Activated naive CD4-positive, alpha-beta T cell treated with anti-CD3 and anti-CD28 coated beads, Interleukin-2, amount 50 U/mL, for 16 hours (primary cell): ENCODE results near the gene TPK1.
"Not testable (repeated sequence)": the region's sequence is repeated elsewhere in the genome, so short reads cannot be mapped to it uniquely, and the experiment has no call there.

Experiments
- DNase-seq: peaks from one replicate; pipeline ENCODE4 v3.0.0-alpha.2; 2020

The TPK1 gene

DNA sequence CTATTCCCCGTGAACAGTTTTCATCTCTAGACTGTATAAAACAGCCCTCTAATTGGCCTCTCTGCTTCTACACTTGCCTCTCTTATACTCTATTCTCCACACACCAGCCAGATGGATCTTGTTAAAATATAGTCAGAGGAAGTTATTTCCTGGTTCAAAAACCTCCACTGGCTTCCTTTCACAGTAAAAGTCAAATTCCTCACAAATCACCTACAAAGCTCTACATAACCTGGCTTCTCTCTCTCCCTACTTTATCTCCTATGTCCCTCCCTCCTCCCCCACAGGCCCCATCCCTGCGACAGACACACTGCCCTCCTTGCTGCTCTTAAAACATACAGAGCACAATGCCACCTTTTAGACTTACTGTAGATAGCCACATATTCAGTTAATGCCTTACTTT lies 60.1 kb downstream of the TPK1 start:
- no peak for DNase-seq

DNA sequence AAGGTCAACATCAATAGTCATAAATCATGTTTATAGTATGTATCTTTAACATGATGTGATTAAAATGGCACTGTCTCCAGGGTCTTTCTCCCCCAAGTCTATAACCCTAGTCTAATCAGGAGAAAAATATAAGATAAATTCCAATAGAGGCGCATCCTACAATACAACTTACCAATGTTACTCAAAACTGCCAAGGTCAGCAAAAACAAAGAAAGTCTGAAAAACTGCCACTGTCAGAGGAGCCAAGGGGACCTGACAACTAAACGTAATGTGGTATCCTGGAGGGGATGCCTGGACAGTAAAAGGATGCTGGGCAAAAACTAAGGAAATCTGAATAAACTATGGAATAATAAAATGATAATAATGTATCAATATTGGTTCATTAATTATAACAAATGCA lies 63.9 kb downstream of the TPK1 start:
- no peak for DNase-seq

DNA sequence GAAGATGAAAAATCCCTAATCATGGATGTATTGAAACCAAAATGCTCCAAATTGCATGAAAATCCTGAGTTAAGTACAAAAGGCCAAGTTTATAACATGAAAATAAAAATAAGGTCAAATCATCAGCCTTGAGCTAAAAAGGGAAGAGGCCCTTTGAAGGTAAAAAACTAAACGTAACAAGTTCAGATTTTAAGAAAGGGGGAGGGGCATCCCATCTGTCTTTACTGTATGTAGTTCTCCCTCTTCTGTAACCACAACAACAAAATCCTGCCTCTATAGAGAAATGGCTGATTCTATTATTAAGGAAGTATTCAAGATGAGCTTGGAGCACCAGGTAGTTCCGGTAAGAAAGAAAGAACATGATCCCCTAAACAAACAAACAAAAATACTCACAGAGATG lies 64.7 kb downstream of the TPK1 start:
- no peak for DNase-seq

DNA sequence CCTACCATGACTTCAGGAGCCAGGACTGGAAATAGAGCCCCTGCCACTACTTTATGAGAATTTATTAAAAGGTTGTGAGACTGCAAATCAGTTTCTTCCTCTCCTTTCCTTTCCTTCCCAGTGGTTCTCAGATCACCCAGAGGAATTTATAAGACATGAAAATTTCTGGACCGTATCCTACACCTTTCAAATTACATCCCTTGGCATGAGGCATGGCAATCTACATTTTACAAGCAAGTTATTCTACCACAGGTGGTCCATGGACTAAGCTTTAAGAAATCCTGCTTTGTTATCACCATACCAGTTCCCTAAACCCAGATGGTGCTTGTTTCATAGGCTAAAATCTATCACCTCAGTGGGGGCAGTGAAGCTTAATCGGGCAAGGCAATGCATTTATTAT lies 66.5 kb downstream of the TPK1 start:
- DNase-seq, result no peak

DNA sequence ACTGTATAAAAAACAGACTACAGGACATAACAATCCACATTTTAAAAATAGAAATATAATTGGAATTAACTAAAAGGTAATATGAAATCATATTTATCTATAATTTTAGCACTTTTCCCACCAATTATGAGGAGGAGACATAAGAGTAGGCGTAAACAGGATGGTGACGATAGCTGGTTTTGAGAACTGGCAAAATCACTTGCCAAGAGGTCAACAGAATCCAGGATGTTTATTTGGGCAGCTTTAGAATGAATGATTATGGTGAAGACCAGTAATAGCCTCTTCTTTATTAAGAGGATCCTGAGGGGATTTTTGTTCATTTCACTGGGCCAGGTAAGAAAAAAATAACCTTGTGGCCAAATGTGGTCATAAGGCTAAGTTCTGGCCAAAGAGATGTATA lies 67.2 kb downstream of the TPK1 start:
- DNase-seq, result no peak

DNA sequence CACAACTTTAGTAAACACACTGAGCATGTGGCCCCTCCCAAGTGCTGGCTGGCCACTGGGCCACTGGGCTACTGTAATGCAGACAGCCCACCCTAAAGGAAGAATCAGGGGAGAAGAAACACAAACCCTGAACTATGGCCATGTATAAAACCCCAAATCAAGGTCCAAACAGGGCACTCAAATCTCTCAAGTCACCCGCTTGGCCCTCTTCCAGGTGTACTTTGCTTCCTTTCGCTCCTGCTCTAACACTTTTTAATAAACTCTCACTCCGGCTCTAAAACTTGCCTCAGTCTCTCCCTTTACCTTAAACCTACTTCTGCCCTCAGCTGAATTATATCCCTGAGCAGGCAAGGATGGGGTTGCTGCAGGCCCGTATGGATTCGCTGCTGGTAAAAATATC lies 72.6 kb downstream of the TPK1 start:
- no peak for DNase-seq

DNA sequence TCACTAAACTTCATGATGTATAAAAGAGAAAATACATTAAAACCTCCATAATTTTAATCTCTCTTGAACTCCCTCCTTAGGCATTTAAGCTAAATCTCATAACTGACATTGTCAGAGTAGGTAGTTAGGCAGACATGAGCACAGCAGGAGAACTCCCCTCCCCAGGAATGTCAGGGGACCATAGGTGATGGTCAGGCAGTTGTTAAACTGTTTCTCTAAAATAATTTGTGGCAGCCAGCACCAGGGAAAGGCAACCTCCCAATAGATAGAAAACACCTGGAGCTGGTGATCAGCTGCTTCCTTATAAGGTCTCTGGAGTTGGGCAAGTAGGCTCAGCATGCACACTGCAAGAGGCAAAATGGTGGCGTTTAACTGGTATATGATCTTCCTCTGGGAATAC lies 73.0 kb downstream of the TPK1 start:
- no peak for DNase-seq

DNA sequence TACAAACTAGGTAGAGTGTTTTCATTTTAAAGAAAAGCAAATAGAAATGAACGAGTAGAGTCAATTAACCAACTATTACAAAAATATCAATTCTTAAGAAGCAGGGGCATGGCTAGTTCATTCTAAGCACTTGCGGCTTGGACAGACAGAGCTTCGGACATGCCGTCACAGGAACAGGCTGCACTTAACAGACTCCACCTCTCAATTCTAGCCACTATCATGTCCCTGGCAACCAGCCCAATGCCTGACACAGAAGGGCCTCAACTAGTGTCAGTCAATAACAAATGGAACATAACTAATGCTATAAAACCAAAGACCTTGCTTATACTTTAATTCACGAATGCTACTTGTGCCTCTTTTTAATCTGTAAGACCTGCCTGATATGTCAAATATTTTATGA lies 74.4 kb downstream of the TPK1 start:
- DNase-seq, result no peak

DNA sequence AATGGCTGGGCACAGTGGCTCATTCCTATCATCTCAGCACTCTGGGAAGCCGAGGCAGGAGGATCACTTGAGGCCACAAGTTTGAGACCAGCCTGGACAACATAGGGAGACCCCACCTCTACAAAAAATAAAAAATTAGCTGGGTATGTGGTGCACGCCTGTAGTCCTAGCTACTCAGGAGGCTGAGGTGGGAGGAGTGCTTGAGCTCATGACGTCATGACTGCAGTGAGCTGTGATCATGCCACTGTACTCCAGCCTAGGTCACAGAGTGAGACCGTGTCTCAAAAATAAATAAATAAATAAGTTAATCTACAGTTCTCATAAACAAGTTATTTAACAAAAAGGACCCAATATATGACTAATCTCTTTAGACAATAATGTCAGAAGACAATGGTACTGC lies 76.2 kb downstream of the TPK1 start:
- no peak for DNase-seq

DNA sequence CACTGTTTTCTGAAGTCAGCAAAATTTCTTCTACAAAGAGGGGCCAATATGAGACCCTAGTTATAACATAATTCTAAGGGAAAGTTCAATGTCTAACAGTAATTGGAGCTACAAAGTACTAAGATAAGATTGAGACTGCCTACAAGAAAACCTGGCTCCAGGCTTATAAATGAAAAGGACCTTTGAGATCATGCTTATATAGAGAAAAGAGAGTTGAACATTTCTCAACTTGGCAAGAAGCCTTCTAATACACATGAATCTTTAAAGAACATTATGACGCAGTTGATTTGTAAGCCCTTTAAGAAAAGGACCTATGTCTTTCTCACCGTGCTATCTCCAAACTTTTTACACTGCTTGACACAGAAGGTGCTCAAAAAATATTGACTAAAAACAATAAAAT lies 87.9 kb downstream of the TPK1 start:
- no peak for DNase-seq

DNA sequence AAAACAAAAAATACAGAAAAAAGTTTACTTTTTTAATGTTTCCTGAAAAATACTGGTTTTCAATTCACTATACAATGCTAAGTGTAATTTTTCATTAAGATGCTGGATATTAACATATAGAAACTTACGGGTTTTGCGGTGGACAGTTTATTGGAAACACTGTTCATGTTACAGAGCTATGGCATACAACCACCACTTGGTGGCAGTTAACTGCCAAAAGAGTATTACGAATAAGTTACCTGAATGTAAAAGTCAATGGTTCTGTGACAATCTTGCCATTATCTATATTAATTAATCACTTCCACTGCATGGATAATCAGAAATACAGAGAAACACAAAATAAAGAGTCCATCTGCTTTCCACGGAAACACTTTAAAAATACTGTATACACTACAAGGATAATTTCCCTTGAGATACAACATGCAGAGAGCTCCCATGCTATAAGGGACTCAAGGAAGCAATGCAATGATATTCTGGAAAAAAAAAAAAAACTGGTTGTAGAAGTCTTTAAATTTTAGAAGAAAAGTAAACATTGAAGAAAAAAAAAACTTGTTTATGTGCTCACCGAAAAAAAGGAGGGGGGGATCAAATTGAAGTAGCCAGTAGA lies 97.0 kb downstream of the TPK1 start:
- peak; percentile 11 for DNase-seq

DNA sequence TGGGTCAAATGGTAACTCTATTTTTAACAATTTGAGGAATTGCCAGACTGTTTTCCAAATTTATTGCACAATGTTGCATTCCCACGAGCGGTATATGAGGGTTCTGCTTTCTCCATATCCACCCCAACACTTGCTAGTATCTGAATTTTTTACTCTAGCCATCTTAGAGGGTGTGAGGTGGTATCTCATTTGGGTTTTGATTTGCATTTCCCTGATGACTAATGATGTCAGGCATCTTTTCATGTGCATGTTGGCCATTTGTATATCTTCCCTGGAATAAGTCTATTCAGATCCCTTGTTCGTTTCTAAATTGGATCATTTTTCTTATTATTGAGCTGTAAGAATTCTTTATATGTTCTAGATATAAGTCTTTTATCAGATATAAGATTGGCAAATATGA lies 97.7 kb downstream of the TPK1 start:
- DNase-seq, result no peak

DNA sequence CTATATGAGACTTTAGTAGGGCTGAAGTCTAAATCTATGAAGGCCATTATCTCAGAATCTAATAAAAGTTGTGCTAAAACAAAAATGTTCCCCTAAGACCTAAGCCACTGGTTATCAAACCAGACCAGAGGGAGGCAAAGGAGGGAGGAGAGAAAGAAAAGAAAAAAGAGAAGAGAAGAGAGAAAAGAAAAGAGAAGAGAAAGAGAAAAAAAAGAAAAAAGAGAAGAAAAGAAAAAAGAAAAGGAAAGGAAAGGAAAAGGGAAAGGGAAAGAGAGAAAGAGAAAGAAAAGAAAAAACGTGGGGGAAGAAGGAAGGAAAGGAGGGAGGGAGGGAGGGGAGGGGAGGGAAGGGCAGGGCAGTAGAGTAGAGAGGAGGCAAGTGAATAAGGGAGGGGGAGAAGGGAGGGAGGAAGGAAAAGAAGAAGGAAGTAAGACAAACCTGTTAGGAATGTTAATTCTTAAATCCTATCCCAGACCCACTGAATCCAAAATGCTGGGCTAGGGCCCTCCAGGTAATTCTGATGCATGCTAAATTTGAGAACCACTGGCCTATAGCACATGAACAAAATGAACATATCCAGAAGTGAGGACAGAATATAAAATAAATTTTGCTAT lies 98.9 kb downstream of the TPK1 start:
- no peak for DNase-seq

DNA sequence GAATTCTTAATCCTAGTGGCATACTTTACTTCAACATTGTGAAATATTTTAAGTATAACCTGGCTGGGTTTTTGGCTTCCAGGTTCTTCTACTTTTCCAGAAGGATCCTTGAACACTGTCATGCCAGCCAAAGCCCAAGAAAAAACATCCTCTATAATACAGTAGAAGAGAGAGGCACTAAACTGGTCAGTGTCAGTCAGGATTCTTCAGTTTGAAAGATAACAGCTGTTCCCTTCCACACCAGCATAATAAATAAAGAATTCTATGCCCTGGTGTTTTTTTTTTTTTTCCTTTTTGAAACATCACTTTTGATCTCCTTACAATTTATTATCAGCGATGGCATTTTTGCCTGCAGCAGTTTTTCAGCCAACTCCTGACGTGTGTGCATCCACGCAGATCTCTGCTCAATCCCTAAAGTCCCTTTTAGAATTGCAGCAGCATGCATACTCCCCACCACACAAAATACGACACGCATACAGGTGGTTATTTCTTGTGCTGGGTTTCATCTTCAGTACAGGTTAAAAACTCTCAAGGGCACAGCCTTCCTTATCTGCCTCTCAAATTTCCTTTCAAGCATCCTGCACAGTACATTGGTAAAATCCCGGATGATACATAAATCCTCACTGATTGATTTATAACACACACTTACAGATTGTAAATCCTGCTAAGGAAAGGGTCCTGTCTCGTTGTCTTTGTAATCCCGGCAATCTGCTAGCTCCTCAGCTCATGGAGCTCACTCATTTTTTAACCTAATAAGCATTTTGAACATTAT lies 100.2 kb downstream of the TPK1 start:
- DNase-seq, result no peak

DNA sequence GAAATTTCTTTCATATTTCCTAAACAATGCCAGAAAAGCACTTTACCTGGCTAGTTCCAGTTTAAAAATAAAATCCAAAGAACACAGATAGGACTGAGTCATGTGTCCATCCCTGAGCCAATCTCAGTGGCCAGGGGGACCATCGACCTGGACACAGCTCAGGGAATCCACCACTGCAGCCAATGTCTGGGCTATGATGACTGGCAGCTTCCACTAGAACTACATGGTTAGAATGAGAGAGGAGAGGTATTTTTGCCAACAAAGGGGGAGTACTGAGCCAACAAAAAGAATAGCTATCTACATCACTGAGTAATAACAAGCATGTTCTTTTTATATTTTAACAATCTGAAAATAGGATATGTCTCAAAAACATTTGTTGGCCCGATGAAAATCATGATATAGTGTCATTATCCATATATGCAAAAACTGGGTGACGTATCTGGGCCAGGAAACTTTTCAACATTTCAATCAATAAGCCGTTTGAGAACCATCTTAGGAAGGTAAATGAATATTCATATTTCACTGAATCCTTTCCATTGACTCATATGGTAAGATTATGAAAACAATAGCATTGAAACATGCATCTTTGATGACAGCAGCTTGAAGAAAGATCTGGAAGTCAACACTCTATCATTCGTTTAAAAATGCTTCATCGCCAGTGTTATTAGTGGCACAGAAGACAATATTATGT lies 104.0 kb downstream of the TPK1 start:
- DNase-seq, result no peak

DNA sequence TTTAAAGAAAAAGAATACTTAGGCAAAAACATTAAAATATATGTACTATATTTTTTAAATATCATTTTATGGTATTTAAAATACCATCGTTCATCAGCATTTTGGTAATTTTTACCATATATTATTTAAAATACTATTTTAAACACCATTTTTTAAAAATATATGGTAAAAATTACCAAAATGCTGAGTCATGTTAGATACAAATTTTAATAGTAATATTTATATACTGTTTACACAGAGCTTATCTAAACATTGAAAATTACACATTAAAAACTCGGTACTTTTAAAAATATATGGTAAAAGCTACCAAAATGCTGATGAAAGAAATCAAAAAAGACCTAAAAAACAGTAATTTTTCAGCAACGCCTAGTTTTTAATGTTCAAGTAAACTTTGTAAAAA lies 105.6 kb downstream of the TPK1 start:
- no peak for DNase-seq

DNA sequence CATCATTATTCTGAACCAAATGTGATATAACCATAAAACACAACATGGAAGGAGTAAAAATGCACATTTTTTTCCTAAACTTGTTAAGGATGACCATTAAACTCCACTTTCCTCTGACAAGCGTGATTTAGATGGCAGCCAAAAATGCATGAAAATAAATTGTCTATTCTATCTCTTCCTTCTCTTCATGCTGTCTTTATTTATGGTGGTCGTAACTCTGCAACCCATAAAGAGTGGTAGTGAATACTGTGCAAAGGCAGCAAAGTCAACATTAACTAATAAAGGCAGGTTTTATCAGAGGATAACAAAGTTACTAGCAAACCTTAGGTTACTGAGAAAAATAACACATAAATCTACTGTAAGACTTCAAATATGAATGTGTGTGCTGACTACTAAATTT lies 106.6 kb downstream of the TPK1 start:
- no peak for DNase-seq

DNA sequence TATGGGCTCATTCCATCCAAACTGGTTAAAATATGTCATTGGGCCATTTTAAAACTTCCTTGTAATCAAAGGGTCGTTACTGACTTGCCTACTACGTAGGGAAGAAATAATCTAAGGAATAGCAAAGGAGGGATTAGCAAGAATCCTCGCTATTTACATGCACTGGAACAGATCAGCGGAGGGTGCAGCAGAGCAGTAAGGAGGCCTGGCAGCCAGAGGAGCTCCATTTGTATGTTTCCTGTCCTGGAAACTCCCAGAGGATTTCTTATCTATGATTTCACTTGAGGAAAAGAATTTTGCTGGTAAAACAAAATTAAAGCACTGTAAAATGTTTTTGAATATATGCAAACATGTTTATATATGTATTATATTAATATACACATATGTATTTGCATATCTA lies 107.3 kb downstream of the TPK1 start:
- no peak for DNase-seq

DNA sequence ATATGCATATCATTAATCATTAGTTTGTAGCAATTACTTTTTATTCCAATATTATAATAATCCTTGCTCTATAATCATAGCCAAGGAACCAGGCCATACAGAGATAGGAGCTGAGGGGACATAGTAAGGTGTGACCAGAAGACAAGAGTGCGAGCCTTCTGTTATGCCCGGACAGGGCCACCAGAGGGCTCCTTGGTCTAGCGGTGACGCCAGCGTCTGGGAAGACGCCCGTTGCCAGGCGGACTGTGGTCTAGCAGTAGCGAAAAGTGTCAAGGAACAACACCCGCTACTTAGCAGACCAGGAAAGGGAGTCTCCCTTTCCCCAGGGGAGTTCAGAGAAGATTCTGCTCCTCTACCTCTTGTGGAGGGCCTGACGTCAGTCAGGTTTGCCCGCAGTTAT lies 109.0 kb downstream of the TPK1 start:
- not testable (repeated sequence) for DNase-seq

DNA sequence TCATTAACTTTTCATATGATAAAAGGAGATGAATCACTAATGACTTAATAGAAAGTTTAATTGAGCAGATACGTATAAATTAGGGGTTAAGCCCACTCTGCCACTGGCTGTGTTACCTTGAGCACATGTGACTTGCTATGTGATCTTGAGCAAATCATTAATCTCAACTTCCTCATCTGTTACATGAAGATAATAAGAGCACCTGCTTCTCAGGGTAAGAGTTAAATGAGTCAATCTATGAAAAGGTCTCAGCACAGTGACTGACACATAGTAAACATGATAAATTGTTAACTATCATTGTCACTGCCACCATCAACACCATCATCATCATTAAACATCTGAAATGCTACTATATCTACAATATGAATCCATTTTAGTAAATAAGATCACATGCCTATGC lies 110.8 kb downstream of the TPK1 start:
- no peak for DNase-seq

DNA sequence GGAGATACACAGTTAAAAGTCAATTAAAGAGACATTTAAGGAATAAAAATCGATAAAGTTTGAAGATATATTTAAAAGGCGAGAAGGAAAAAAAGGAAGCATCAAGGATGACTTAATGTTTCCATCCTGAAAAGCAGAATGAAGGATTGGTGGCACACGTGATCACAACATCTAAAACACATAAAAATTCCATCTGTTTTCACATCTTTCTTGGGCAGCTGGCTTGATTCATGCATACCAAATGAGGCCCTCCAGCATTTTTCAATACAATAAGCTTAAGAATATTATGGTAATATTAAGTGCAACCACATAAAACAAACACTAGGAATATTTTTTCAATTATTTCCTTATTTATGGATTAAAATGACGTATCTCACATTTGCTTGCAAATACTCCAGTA lies 112.6 kb downstream of the TPK1 start:
- DNase-seq, result no peak

DNA sequence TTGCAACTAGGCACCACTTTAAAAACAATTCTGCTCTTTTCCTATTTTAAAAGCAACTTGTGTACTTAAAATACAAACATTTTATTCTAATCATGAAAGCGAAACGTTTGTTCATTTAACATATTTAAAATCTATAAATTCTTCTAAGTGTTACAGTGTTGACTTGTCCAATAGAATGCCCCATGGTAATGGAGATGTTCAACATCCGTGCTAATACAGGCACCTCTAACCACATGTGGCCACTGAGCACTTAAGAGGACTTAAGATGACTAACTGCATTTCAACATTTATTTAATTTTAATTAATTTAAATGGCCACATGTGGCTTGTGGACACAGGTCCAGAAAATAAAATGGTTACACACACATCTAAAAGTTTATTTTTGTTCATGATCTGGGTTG lies 115.1 kb downstream of the TPK1 start:
- DNase-seq, result no peak

DNA sequence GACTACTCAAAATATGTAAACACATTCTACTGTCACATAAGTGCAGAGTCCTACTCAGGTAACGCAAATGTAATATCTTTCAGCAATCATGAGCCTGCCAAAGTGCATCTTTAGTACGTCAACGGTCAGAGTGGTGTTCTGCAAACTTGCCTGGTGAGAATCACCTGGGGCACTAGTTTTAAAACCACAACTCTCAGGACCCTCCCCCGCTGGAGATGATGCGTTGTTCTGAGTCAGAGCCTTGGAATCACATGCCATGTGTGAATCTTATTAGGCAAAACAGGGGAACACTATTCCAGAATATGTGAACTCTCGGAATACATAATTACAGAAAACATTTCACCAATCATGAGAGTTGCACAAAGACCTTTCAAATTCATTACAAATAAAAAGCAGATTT lies 115.7 kb downstream of the TPK1 start:
- no peak for DNase-seq

DNA sequence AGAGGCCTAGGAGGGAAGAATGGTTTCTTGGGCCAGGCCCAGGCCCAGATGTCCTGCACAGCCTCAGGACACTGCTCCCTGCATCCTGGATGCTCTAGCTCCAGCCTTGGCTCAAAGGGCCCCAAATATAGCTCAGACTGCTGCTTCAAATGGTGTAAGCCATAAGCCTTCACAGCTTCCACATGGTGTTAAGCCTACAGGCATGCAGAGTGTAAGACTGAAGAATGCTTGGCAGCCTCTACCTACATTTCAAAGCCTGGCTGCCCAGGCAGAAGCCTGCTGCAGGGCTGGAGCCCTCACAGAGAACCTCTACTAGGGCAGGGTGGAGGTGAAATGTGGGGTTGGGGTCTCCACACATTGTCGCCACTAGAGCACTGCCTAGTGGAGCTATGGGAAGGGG lies 118.1 kb downstream of the TPK1 start:
- no peak for DNase-seq
